Bronchial epithelial cell (primary cell): ENCODE results near the gene TEP1. TPM values are rescaled to one million over a fixed set of nuclear protein-coding genes. Genes with fewer than 3 reads are reported as not detected.
A peak's percentile ranks its signal among the peaks of the same experiment; 100 is the strongest.

ENCODE experiments used
- DNase-seq: peaks from one replicate; pipeline ENCODE4 v3.0.0-alpha.2; 2010; ENCODE audit warnings: low read depth
- FAIRE-seq: peaks from 2 replicates; lab custom pipeline; 2011; peaks lifted over from hg19 to GRCh38; lab: Jason Lieb, UNC
- H3K27me3 ChIP-seq: 2 replicates; pipeline ENCODE4 v1.5.1; 2011; ENCODE audit warnings: low read length; ENCODE audit not compliant: control insufficient read depth, insufficient read depth
- H3K36me3 ChIP-seq: 2 replicates; pipeline ENCODE4 v1.5.1; 2011; ENCODE audit warnings: low read length; ENCODE audit not compliant: control insufficient read depth, insufficient read depth
- H3K4me3 ChIP-seq: 2 replicates; pipeline ENCODE4 v1.5.1; 2011; ENCODE audit warnings: mild to moderate bottlenecking, low read depth, low read length, control low read depth
- total RNA-seq: library from RNA; depleted of rRNA; stranded (reverse); fragments of >200 nt; gene quantifications from 2 replicates; pipeline ENCODE4 v1.2.1, GENCODE V29; 2014
- TF ChIP-seq, protein P1 (sequence below): IDR thresholded peaks from 2 replicates; pipeline ENCODE4 v1.5.1; 2011; ENCODE audit warnings: mild to moderate bottlenecking, moderate library complexity, low read length, control low read depth, inconsistent platforms; ENCODE audit not compliant: insufficient read depth, severe bottlenecking

TEP1 gene
- 9.7 and 10.2 TPM in 2 replicates for total RNA-seq

DNA sequence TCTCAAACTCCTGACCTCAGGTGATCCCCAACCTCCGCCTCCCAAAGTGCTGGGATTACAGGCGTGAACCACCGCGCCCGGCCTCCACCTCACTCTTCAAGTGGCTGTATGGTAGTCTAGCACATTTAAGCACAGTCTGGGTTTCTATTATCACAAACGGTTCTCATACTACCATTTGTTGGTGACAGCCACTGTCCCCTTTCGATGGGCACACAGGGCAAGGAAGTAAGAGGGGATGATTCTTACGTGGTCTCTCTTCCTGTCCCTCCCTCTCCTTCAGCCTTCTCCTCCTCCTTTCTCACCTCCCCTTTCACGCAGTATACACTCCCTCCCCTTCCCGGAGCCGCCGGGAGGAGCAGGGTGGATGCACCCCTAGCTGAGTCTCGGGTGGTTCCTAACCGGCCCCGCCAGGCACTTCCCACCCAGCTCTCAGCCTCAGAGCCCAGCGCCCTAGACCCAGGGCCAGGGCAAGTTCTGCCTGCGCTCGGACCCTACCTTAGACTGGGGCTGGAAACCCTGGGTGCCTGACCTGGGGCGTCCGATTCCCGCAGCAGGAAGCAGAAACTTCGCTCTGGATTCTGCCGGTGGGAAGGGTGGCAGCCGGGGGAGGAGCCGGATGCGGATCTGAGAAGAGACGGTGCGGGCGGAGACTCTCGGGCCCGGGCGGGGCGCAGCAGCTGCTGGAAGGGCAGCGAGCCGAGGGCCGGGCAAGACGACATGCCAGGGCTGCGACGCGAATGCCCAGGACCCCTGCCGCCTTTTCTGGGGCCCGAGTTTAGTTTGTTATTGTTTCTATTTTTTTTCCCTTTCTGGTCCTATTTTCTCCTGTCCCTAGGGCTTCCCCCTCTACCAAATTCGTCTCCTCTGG is at the start of gene TEP1:
Gene TEP1, minus strand, starts transcription at position 626 of the 868 bp plus-strand sequence. CDS start 5,062 bp downstream, outside the sequence.
- Histone ChIP-seq H3K4me3 (peak within 1 kb of the TSS; percentile 66), H3K36me3 (peaks cover 2% of the 10 kb centered on the region), H3K27me3 (no peaks in the 10 kb centered on the region)
- FAIRE-seq (no peak), DNase-seq (peak; percentile 78)
- TF ChIP-seq, protein P1, sequence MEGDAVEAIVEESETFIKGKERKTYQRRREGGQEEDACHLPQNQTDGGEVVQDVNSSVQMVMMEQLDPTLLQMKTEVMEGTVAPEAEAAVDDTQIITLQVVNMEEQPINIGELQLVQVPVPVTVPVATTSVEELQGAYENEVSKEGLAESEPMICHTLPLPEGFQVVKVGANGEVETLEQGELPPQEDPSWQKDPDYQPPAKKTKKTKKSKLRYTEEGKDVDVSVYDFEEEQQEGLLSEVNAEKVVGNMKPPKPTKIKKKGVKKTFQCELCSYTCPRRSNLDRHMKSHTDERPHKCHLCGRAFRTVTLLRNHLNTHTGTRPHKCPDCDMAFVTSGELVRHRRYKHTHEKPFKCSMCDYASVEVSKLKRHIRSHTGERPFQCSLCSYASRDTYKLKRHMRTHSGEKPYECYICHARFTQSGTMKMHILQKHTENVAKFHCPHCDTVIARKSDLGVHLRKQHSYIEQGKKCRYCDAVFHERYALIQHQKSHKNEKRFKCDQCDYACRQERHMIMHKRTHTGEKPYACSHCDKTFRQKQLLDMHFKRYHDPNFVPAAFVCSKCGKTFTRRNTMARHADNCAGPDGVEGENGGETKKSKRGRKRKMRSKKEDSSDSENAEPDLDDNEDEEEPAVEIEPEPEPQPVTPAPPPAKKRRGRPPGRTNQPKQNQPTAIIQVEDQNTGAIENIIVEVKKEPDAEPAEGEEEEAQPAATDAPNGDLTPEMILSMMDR: no peak

- Histone ChIP-seq H3K36me3 (peaks cover 9% of the 10 kb centered on the region), H3K27me3 (no peaks in the 10 kb centered on the region), H3K4me3 (peak within 1 kb of the TSS; percentile 76)
- FAIRE-seq: peak; percentile 99
- TF ChIP-seq, protein P1: no peak
- peak; percentile 100 for DNase-seq
Measured at GRCh38 chr14:20461225-20462141, 48.2 kb upstream of the TEP1 start, which contains the start of gene PIP4P1. TSS of gene PIP4P1 (minus strand) at chr14:20461434. CDS start at chr14:20461325, 109 bp downstream.

GRCh38 chr14:20460458-20461224 is 47.3 kb upstream of the TEP1 start:
- peak overlapping the region; percentile 76 for H3K4me3 ChIP-seq
- no peaks in the 10 kb centered on the region for H3K27me3 ChIP-seq
- peaks cover 9% of the 10 kb centered on the region for H3K36me3 ChIP-seq
- no peak for FAIRE-seq
- DNase-seq: no peak
- TF ChIP-seq, protein P1: no peak

- H3K4me3 ChIP-seq: no peak overlapping the region
- DNase-seq: no peak
- TF ChIP-seq, protein P1: no peak
- H3K36me3 ChIP-seq: peaks cover 9% of the 10 kb centered on the region
- no peaks in the 10 kb centered on the region for H3K27me3 ChIP-seq
- FAIRE-seq: no peak
Measured at GRCh38 chr14:20458031-20458789, 44.9 kb upstream of the TEP1 start.

GRCh38 chr14:20456971-20457370 is 43.7 kb upstream of the TEP1 start:
- TF ChIP-seq, protein P1: no peak
- FAIRE-seq: no peak
- H3K36me3 ChIP-seq: peaks cover 9% of the 10 kb centered on the region
- no peak for DNase-seq
- no peak overlapping the region for H3K4me3 ChIP-seq
- no peaks in the 10 kb centered on the region for H3K27me3 ChIP-seq
